Pancreas (tissue), 10 donors: ENCODE data around the gene ALOXE3. TPM values are rescaled to one million over a fixed set of nuclear protein-coding genes. Genes with fewer than 3 reads are reported as not detected.

Source experiments
- ATAC-seq, 4 donors: fragments of 200-7000 bp; cut with Tn5 transposase; one replicate each; pipeline versions ENCODE4 v1.8.0 to v1.9.1; 2020; ENCODE audit warnings: mild to moderate bottlenecking in 4 of 4, moderate library complexity in 4 of 4
- DNase-seq, 6 donors: peaks; one replicate each; pipeline ENCODE4 v3.0.0-alpha.2; 2020
- FAIRE-seq: peaks from 2 replicates; lab custom pipeline; 2012; peaks lifted over from hg19 to GRCh38; lab: Jason Lieb, UNC
- H3K27ac ChIP-seq, 4 donors: fragments of 200-600 bp; sonication (generic); 1 replicate in 3 of 4; 2 replicates in 1 of 4; pipeline versions ENCODE4 v1.5.0 to v1.8.0; 2020
- H3K27me3 ChIP-seq, 4 donors: fragments of 200-600 bp; one replicate each; pipeline ENCODE4 v1.8.0; 2021
- H3K36me3 ChIP-seq, 3 donors: fragments of 200-600 bp; sonication (generic) in 1 of 3; one replicate each; pipeline versions ENCODE4 v1.5.0 to v1.8.0; 2020 to 2021
- H3K4me1 ChIP-seq, 3 donors: fragments of 200-600 bp; one replicate each; pipeline ENCODE4 v1.8.0; 2021
- H3K4me3 ChIP-seq, 4 donors: fragments of 200-600 bp; sonication (generic) in 2 of 4; one replicate each; pipeline versions ENCODE4 v1.5.0 to v1.8.0; 2020 to 2021
- H3K9me3 ChIP-seq, 4 donors: fragments of 200-600 bp; one replicate each; pipeline ENCODE4 v1.8.0; 2021
- CTCF ChIP-seq, 4 donors: fragments of 200-600 bp; sonication (generic) in 3 of 4; IDR thresholded peaks; one replicate each; pipeline versions ENCODE4 v1.5.0 to v1.8.0; 2021; ENCODE audit warnings: antibody characterized with exemption in 4 of 4
- WGBS, 2 donors: extraction: QIAGEN DNeasy Blood & Tissue Kit; methylation state at CpG; one replicate each; pipeline ENCODE4 v1.1.7; 2013; 5-methylcytosine and 5-hydroxymethylcytosine counted together
- intact Hi-C, 3 donors: fragments of 100-400 bp; cut with DNase I; formaldehyde crosslinking; loops; one replicate each; pipeline versions ENCODE4 v1.11.1 to v1.14.2; 2022
- polyA plus RNA-seq, 2 donors: library from polyadenylated mRNA; stranded (reverse); fragments of 200-250 nt; gene quantifications; one replicate each; pipeline ENCODE4 v1.2.3, GENCODE V29; 2013
- total RNA-seq, 6 donors: library from RNA; stranded (reverse); fragmentation: NEBNext Ultra II Directional in 4 of 6; extraction: Animal tissue kit (Norgen Biotek cat#: 25700) in 4 of 6; gene quantifications; one replicate each; pipeline versions ENCODE4 v1.2.1 to v1.2.4, GENCODE V29; 2021 to 2023
- donor health status: healthy with polysubstance abuse.
- donor health status: DM: no; HTN: no; CAD: no; lungs with moderate emphysema.
- donor health status: DM: no; HTN: no; CAD: no.
- donor health status: control.
- donor health status: control.
- donor health status: Bipolar disorder and iron deficiency.
- donor health status: DM: yes; HTN: yes; CAD: no.
- donor health status: DM: no; HTN: no; CAD: no.
- donor health status: DM: no; HTN: no; CAD: no.
- donor health status: DM: yes; HTN: yes; CAD: no.

The ALOXE3 gene
- total and polyA plus RNA-seq, 8 donors = 0.35 TPM; not detected in 7

- Histone ChIP-seq H3K4me3 (peak overlapping the region in 1 of 4 donors; percentile 7), H3K9me3 (no peaks in the 10 kb centered on the region), H3K27me3 (peaks cover 0 to 24% (median 10%) of the 10 kb centered on the region in 4 donors), H3K27ac (no peak overlapping the region), H3K4me1 (no peaks in the 10 kb centered on the region), H3K36me3 (no peaks in the 10 kb centered on the region)
- ATAC-seq = peak in 3 of 4 donors; percentile 12 to 39 (median 29)
- WGBS, 2 donors = 6 to 7% methylated on average over 40 of the region's 40 CpGs
- DNase-seq = peak in 1 of 6 donors; percentile 58
- FAIRE-seq = no peak
- intact Hi-C loops = no loop called here
- no peak for TF ChIP-seq CTCF (IDR thresholded peaks at IDR 0.05)
These were observed 45.4 kb downstream of the ALOXE3 start for GRCh38 chr17:8072729-8073461.

- peaks cover 0 to 20% (median 9%) of the 10 kb centered on the region in 4 donors for H3K27me3 ChIP-seq
- H3K4me1 ChIP-seq = no peaks in the 10 kb centered on the region
- intact Hi-C loops = no loop called here
- H3K27ac ChIP-seq = no peak overlapping the region
- ATAC-seq (peak in 1 of 4 donors; percentile 19), FAIRE-seq (no peak), DNase-seq (peak in 1 of 6 donors; percentile 62)
- WGBS, 2 donors = 10 to 22% methylated on average over 28 of the region's 28 CpGs
- H3K36me3 ChIP-seq = no peaks in the 10 kb centered on the region
- TF ChIP-seq CTCF (IDR thresholded peaks at IDR 0.05) = no peak
- H3K9me3 ChIP-seq = no peaks in the 10 kb centered on the region
- H3K4me3 ChIP-seq = peak overlapping the region in 1 of 4 donors; percentile 7
These were observed 46.0 kb downstream of the ALOXE3 start for GRCh38 chr17:8072341-8072728.

- Histone ChIP-seq H3K4me3 (no peak overlapping the region), H3K36me3 (no peaks in the 10 kb centered on the region), H3K9me3 (no peaks in the 10 kb centered on the region), H3K27ac (no peak overlapping the region), H3K4me1 (no peaks in the 10 kb centered on the region), H3K27me3 (peaks cover 0 to 17% (median 8%) of the 10 kb centered on the region in 4 donors)
- no peak for TF ChIP-seq CTCF (IDR thresholded peaks at IDR 0.05)
- 82 to 84% methylated on average over 12 of the region's 12 CpGs for WGBS, 2 donors
- ATAC-seq = no peak
- DNase-seq = peak in 1 of 6 donors; percentile 48
- intact Hi-C loops = no loop called here
- no peak for FAIRE-seq
These were observed 46.8 kb downstream of the ALOXE3 start for GRCh38 chr17:8071496-8071895.

DNA sequence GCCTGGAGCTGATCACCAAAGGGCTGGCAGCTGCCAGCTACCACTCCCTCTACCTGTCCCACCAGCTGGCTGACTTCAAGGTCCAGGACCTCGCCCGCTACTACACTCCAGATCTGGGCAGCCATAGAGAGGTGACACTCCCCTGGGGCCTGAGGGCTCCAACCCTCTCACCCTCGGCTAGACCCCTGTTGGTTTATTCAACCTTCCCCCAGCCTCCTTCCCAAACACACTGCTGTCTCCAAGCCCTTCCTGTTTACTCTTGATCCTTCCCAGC, 48.8 kb downstream of the ALOXE3 start:
- ATAC-seq (no peak), FAIRE-seq (no peak), DNase-seq (peak in 1 of 6 donors; percentile 23)
- Histone ChIP-seq H3K36me3 (no peaks in the 10 kb centered on the region), H3K27me3 (peaks cover 0 to 17% (median 4%) of the 10 kb centered on the region in 4 donors), H3K4me1 (no peaks in the 10 kb centered on the region), H3K4me3 (no peak overlapping the region), H3K27ac (no peak overlapping the region), H3K9me3 (no peaks in the 10 kb centered on the region)
- WGBS, 2 donors = 80 to 81% methylated on average over 3 of the region's 3 CpGs
- intact Hi-C loops = loop anchor here in 1 of 3 donors (10.0 kb wide), 1 partner anchor 45 kb away; the partner anchor contains the start of gene ALOXE3
- no peak for TF ChIP-seq CTCF (IDR thresholded peaks at IDR 0.05)
